B cell (primary cell): ENCODE data around the gene SLC22A31. TPM values are rescaled to one million over a fixed set of nuclear protein-coding genes. Genes with fewer than 3 reads are reported as not detected.

ENCODE experiments used
- ATAC-seq: fragments of 200-7000 bp; cut with Tn5 transposase; one replicate; pipeline ENCODE4 v1.10.0; 2021; ENCODE audit warnings: low read depth, mild to moderate bottlenecking, moderate number of reproducible peaks, moderate library complexity
- CTCF ChIA-PET: fragments of 350-600 bp; sonication (Branson Sonifier 250); formaldehyde crosslinking; loops from one replicate; lab custom pipeline; 2021; ENCODE audit warnings: antibody characterized with exemption, inconsistent platforms; lab: Charles Lee
- POLR2A ChIA-PET: fragments of 350-600 bp; sonication (Branson Sonifier 250); formaldehyde crosslinking; loops from one replicate; lab custom pipeline; 2021; ENCODE audit warnings: antibody characterized with exemption; lab: Charles Lee
- DNase-seq: peaks from one replicate; pipeline ENCODE4 v3.0.0; 2013
- H2AFZ ChIP-seq: 2 replicates; pipeline ENCODE4 v1.6.1; 2012; ENCODE audit warnings: mild to moderate bottlenecking, low read depth, low read length; ENCODE audit not compliant: insufficient read depth, poor library complexity, severe bottlenecking
- H3K27ac ChIP-seq, 2 donors: 1 replicate in 1 of 2; 2 replicates in 1 of 2; pipeline ENCODE4 v1.5.1; 2012 to 2013; ENCODE audit warnings: low read length in 2 of 2, mild to moderate bottlenecking in 2 of 2, moderate library complexity in 1 of 2
- H3K27me3 ChIP-seq, 4 experiments: fragments of 200-600 bp in 1 of 4; sonication (generic) in 1 of 4; replicated peaks in 1 of 4; 1 replicate in 2 of 4; 2 replicates in 2 of 4; pipeline versions ENCODE4 v1.6.1 to v1.7.0; 2013 to 2016; ENCODE audit warnings: low read length in 3 of 4, mild to moderate bottlenecking in 2 of 4, mixed read lengths in 1 of 4, moderate library complexity in 1 of 4; ENCODE audit not compliant: insufficient read depth in 4 of 4, control insufficient read depth in 3 of 4; ENCODE audit errors: control extremely low read depth in 1 of 4
- H3K36me3 ChIP-seq, 2 experiments: replicated peaks in 1 of 2; 1 replicate in 1 of 2; 2 replicates in 1 of 2; pipeline versions ENCODE4 v1.6.1 to v1.7.1; 2013; ENCODE audit warnings: low read length in 1 of 2; ENCODE audit not compliant: insufficient read depth in 2 of 2, control insufficient read depth in 1 of 2; ENCODE audit errors: control extremely low read depth in 1 of 2, extremely low read depth in 1 of 2
- H3K4me1 ChIP-seq, 2 donors: fragments of 200-600 bp in 1 of 2; sonication (generic) in 1 of 2; 1 replicate in 1 of 2; 2 replicates in 1 of 2; pipeline versions ENCODE4 v1.5.1 to v1.6.1; 2013 to 2017; ENCODE audit warnings: low read length in 2 of 2; ENCODE audit not compliant: control insufficient read depth in 2 of 2, insufficient read depth in 2 of 2
- H3K4me2 ChIP-seq: replicated peaks from 2 replicates; pipeline ENCODE3; 2012; ENCODE audit warnings: mild to moderate bottlenecking, low read depth, low read length; ENCODE audit not compliant: poor library complexity, severe bottlenecking
- H3K4me3 ChIP-seq, 5 experiments: fragments of 200-600 bp in 1 of 5; sonication (generic) in 1 of 5; 1 replicate in 3 of 5; 2 replicates in 2 of 5; pipeline versions ENCODE4 v1.5.1 to v1.7.0; 2011 to 2016; ENCODE audit warnings: low read length in 4 of 5, mild to moderate bottlenecking in 4 of 5, low read depth in 2 of 5, control low read depth in 1 of 5, moderate library complexity in 1 of 5; ENCODE audit not compliant: insufficient read depth in 1 of 5; ENCODE audit errors: control extremely low read depth in 1 of 5, extremely low read depth in 1 of 5
- H3K79me2 ChIP-seq: fragments of 200-600 bp; sonication (generic); one replicate; pipeline ENCODE4 v1.6.0; 2016; ENCODE audit warnings: low read length; ENCODE audit not compliant: control insufficient read depth, insufficient read depth
- H3K9ac ChIP-seq: fragments of 200-600 bp; sonication (generic); 2 replicates; pipeline ENCODE4 v1.6.1; 2017; ENCODE audit warnings: mild to moderate bottlenecking, low read length, moderate library complexity
- H3K9me3 ChIP-seq, 3 donors: one replicate each; pipeline versions ENCODE4 v1.6.1 to v1.7.1; 2013; ENCODE audit warnings: low read length in 2 of 3; ENCODE audit not compliant: control insufficient read depth in 2 of 3, insufficient read depth in 1 of 3; ENCODE audit errors: control extremely low read depth in 1 of 3
- H4K20me1 ChIP-seq: 2 replicates; pipeline ENCODE4 v1.6.0; 2012; ENCODE audit warnings: mild to moderate bottlenecking, low read length; ENCODE audit not compliant: insufficient read depth, control insufficient read depth, poor library complexity, severe bottlenecking
- H3K27ac Mint-ChIP-seq: one replicate; pipeline ENCODE4 v1.8.0; 2021; ENCODE audit warnings: mixed read lengths
- H3K27me3 Mint-ChIP-seq: one replicate; pipeline ENCODE4 v1.8.0; 2021; ENCODE audit warnings: mixed read lengths
- H3K4me1 Mint-ChIP-seq: one replicate; pipeline ENCODE4 v1.8.0; 2021; ENCODE audit warnings: mixed read lengths
- H3K4me3 Mint-ChIP-seq: one replicate; pipeline ENCODE4 v1.8.0; 2021; ENCODE audit warnings: mixed read lengths
- H3K9me3 Mint-ChIP-seq: one replicate; pipeline ENCODE4 v1.8.0; 2022; ENCODE audit warnings: mixed read lengths; ENCODE audit not compliant: insufficient read depth
- EZH2 ChIP-seq: IDR thresholded peaks from 2 replicates; pipeline ENCODE4 v1.6.1; 2012; ENCODE audit warnings: borderline replicate concordance, low read depth, mild to moderate bottlenecking, moderate library complexity, low read length; ENCODE audit not compliant: insufficient read depth, poor library complexity, severe bottlenecking
- WGBS: methylation state at CpG from one replicate; pipeline ENCODE4 v1.1.5; 2013; ENCODE audit warnings: missing lambda C conversion rate; ENCODE audit not compliant: insufficient coverage; 5-methylcytosine and 5-hydroxymethylcytosine counted together
- intact Hi-C: fragments of 100-400 bp; cut with micrococcal nuclease; formaldehyde crosslinking; loops from one replicate; pipeline ENCODE4 v1.10.0; 2022
- polyA plus RNA-seq: library from polyadenylated mRNA; depleted of rRNA; stranded (reverse); fragments of >200 nt; gene quantifications from 2 replicates; pipeline ENCODE4 v1.2.3, GENCODE V29; 2012
- total RNA-seq, 2 donors: library from RNA; stranded (reverse); fragments of 120-200 nt in 1 of 2; gene quantifications; 1 replicate in 1 of 2; 2 replicates in 1 of 2; pipeline versions ENCODE4 v1.2.3 to v1.2.4, GENCODE V29; 2013 to 2022
- TF ChIP-seq, protein P1 (sequence below): fragments of 200-600 bp; IDR thresholded peaks from one replicate; pipeline ENCODE4 v1.8.0; 2022; ENCODE audit warnings: antibody characterized with exemption, mild to moderate bottlenecking

SLC22A31 gene
- total and polyA plus RNA-seq, 2 donors (not counting 1 experiment from before 2014, with no cell fraction given) = 0.33 TPM; not detected in 1

DNA sequence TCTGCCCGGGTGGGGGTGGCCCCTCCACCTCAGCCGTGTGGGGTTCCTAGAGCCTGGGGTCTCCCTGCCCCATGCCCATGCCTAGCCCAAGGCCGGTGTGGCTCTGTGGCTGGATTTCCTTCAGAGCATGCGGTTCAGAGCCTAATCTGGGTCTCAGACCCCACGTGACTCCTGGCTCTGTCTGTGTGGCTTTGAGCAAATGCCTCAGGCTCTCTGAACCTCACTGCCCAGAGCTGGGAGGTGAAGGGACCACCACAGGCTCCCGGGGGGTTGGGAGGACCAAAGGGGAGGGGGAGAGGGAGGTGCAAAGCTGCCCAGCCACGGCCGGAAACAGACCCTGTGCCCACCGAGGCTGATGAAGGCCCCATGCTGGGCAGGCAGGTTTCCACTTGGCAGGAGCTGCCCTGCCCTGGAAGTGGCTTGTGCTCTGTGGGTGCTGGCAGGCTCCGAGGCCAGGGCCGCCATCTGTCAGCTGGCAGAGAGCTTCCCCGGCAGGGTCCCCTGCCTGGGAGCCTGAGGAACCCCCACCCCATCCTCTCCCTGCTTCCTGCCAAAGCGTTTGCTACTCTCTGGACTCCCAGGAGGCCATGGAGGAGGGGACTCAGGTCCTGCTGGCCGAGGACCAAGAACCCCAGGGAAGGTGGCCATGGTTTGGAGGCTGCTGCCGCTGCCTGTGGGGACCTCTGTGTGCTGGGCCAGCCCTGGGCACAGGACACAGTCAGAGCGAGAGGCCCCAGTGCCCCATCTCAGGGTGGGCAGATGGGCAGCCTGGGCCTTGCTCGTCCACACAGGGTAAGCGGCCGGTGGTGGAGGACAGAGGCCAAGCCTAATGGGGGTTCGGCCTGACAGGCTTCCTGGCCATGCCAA lies 24.8 kb downstream of the SLC22A31 start:
- ChIA-PET POLR2A (interaction anchor here (0.6 kb wide), 1 partner anchor 572 kb away, joined by 5 read pairs; no protein-coding TSS in a partner anchor), CTCF (no interaction called here)
- peaks cover 0 to 5% (median 0%) of the 10 kb centered on the region in 3 donors for H3K9me3 ChIP-seq
- H3K9me3 Mint-ChIP-seq = no peaks in the 10 kb centered on the region
- no peak overlapping the region for H3K4me3 ChIP-seq
- intact Hi-C loops = no loop called here
- H3K36me3 ChIP-seq = no peaks in the 10 kb centered on the region
- H4K20me1 ChIP-seq = peaks cover 6% of the 10 kb centered on the region
- H3K27me3 ChIP-seq = peaks cover 0 to 7% (median 2%) of the 10 kb centered on the region in 4 experiments
- H3K9ac ChIP-seq = no peak overlapping the region
- H2AFZ ChIP-seq = no peak overlapping the region
- ATAC-seq (no peak), DNase-seq (no peak)
- H3K27ac ChIP-seq = no peak overlapping the region
- H3K4me1 ChIP-seq = peaks cover 10 to 18% of the 10 kb centered on the region in 2 donors
- no peaks in the 10 kb centered on the region for H3K27me3 Mint-ChIP-seq
- TF ChIP-seq, protein P1, sequence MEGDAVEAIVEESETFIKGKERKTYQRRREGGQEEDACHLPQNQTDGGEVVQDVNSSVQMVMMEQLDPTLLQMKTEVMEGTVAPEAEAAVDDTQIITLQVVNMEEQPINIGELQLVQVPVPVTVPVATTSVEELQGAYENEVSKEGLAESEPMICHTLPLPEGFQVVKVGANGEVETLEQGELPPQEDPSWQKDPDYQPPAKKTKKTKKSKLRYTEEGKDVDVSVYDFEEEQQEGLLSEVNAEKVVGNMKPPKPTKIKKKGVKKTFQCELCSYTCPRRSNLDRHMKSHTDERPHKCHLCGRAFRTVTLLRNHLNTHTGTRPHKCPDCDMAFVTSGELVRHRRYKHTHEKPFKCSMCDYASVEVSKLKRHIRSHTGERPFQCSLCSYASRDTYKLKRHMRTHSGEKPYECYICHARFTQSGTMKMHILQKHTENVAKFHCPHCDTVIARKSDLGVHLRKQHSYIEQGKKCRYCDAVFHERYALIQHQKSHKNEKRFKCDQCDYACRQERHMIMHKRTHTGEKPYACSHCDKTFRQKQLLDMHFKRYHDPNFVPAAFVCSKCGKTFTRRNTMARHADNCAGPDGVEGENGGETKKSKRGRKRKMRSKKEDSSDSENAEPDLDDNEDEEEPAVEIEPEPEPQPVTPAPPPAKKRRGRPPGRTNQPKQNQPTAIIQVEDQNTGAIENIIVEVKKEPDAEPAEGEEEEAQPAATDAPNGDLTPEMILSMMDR = no peak
- no peak for TF ChIP-seq EZH2
- H3K4me3 Mint-ChIP-seq = no peak overlapping the region
- H3K4me1 Mint-ChIP-seq = peaks cover 11% of the 10 kb centered on the region
- H3K4me2 ChIP-seq = no peak overlapping the region
- 49% methylated on average over 20 of the region's 20 CpGs for WGBS
- no peaks in the 10 kb centered on the region for H3K79me2 ChIP-seq
- H3K27ac Mint-ChIP-seq = no peak overlapping the region

DNA sequence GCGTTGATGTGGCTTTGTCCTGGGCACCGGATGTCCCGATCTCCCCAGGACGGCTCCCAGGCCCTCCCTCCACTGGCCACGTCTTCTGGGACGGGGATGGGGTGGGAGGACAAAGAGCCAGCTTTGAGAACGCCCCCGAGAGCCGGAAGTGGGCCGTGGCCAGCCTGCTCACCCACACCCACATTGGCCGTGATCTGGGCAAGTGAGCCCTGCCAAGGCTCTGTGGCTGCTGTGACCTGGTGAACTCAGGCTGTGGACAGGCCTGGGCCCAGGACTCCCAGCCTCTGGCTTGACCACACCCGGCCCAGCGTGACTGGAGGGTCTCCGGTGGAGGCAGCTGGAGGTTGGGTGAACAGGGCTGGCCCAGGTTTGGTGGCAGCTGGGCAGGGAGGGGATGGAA lies 25.5 kb downstream of the SLC22A31 start:
- Histone ChIP-seq H3K27ac (no peak overlapping the region), H3K79me2 (no peaks in the 10 kb centered on the region), H2AFZ (no peak overlapping the region), H3K36me3 (no peaks in the 10 kb centered on the region), H3K27me3 (peaks cover 0 to 13% (median 4%) of the 10 kb centered on the region in 4 experiments), H3K9ac (no peak overlapping the region), H4K20me1 (peaks cover 11% of the 10 kb centered on the region), H3K4me2 (no peak overlapping the region), H3K4me3 (no peak overlapping the region), H3K9me3 (peaks cover 0 to 5% (median 0%) of the 10 kb centered on the region in 3 donors), H3K4me1 (peaks cover 16 to 25% of the 10 kb centered on the region in 2 donors)
- CTCF ChIA-PET = no interaction called here
- Mint-ChIP-seq H3K27me3 (no peaks in the 10 kb centered on the region), H3K9me3 (no peaks in the 10 kb centered on the region), H3K4me1 (peaks cover 14% of the 10 kb centered on the region), H3K4me3 (no peak overlapping the region), H3K27ac (no peak overlapping the region)
- TF ChIP-seq, protein P1 = no peak
- TF ChIP-seq EZH2 = no peak
- WGBS = 87% methylated on average over 12 of the region's 14 CpGs
- DNase-seq = no peak
- ATAC-seq = no peak
- intact Hi-C loops = no loop called here
- POLR2A ChIA-PET = interaction anchor here (0.6 kb wide), 1 partner anchor 572 kb away, joined by 5 read pairs; no protein-coding TSS in a partner anchor
